Activated T-helper 17 cell treated with anti-CD3 and anti-CD28 coated beads, Interleukin-2, amount 50 U/mL, for 72 hours (primary cell): Measurements from ENCODE around the gene AFDN. TPM values are rescaled to one million over a fixed set of nuclear protein-coding genes. Genes with fewer than 3 reads are reported as not detected.

ENCODE experiments used
- ATAC-seq: fragments of 150-1000 bp; cut with Tn5 transposase; replicated peaks from 2 replicates; pipeline ENCODE4 v1.10.0; 2021; ENCODE audit warnings: mild to moderate bottlenecking, moderate library complexity
- H3K27ac Mint-ChIP-seq: one replicate; pipeline ENCODE4 v1.8.0; 2022; ENCODE audit warnings: mixed read lengths
- H3K27me3 Mint-ChIP-seq: one replicate; pipeline ENCODE4 v1.8.0; 2022; ENCODE audit warnings: mixed read lengths
- H3K36me3 Mint-ChIP-seq: one replicate; pipeline ENCODE4 v1.8.0; 2022; ENCODE audit warnings: low read depth, mild to moderate bottlenecking, mixed read lengths
- H3K4me1 Mint-ChIP-seq: one replicate; pipeline ENCODE4 v1.8.0; 2022; ENCODE audit warnings: mixed read lengths
- H3K4me3 Mint-ChIP-seq: one replicate; pipeline ENCODE4 v1.8.0; 2022; ENCODE audit warnings: mild to moderate bottlenecking, mixed read lengths
- H3K9me3 Mint-ChIP-seq: one replicate; pipeline ENCODE4 v1.8.0; 2022; ENCODE audit warnings: mixed read lengths
- total RNA-seq, 2 donors: library from RNA; stranded (reverse); gene quantifications; one replicate each; pipeline ENCODE4 v1.2.3, GENCODE V29; 2022

The AFDN gene
- total RNA-seq, 2 donors from 2014 or later = 56.3 to 107 TPM

GRCh38 chr6:167879612-167880011 lies 52.9 kb downstream of the AFDN start:
- H3K4me3 Mint-ChIP-seq = no peak overlapping the region

GRCh38 chr6:167881327-167881726 lies 54.6 kb downstream of the AFDN start:
- H3K27me3 Mint-ChIP-seq = no peaks in the 10 kb centered on the region
- H3K9me3 Mint-ChIP-seq = no peaks in the 10 kb centered on the region

More at GRCh38 chr6:167879612-167880011, 52.9 kb downstream of the AFDN start:
- no peaks in the 10 kb centered on the region for H3K4me1 Mint-ChIP-seq
- H3K27ac Mint-ChIP-seq = no peak overlapping the region
- H3K9me3 Mint-ChIP-seq = no peaks in the 10 kb centered on the region
- H3K27me3 Mint-ChIP-seq = no peaks in the 10 kb centered on the region
- no peak for ATAC-seq
- H3K36me3 Mint-ChIP-seq = peaks cover 89% of the 10 kb centered on the region

GRCh38 chr6:167882244-167882643 lies 55.5 kb downstream of the AFDN start:
- no peak for ATAC-seq
- H3K27ac Mint-ChIP-seq = no peak overlapping the region
- no peaks in the 10 kb centered on the region for H3K9me3 Mint-ChIP-seq
- H3K4me1 Mint-ChIP-seq = peaks cover 7% of the 10 kb centered on the region
- peaks cover 88% of the 10 kb centered on the region for H3K36me3 Mint-ChIP-seq
- no peak overlapping the region for H3K4me3 Mint-ChIP-seq
- H3K27me3 Mint-ChIP-seq = no peaks in the 10 kb centered on the region

More at GRCh38 chr6:167881327-167881726, 54.6 kb downstream of the AFDN start:
- peak overlapping the region; percentile 62 for H3K27ac Mint-ChIP-seq
- H3K36me3 Mint-ChIP-seq = peaks cover 92% of the 10 kb centered on the region
- ATAC-seq = no peak
- H3K4me1 Mint-ChIP-seq = peaks cover 7% of the 10 kb centered on the region
- no peak overlapping the region for H3K4me3 Mint-ChIP-seq

GRCh38 chr6:167888098-167888497 lies 61.4 kb downstream of the AFDN start:
- no peak for ATAC-seq
- Mint-ChIP-seq H3K4me3 (no peak overlapping the region), H3K4me1 (peaks cover 7% of the 10 kb centered on the region), H3K27me3 (no peaks in the 10 kb centered on the region), H3K27ac (no peak overlapping the region), H3K9me3 (no peaks in the 10 kb centered on the region), H3K36me3 (peaks cover 69% of the 10 kb centered on the region)

- no peaks in the 10 kb centered on the region for H3K27me3 Mint-ChIP-seq
- H3K9me3 Mint-ChIP-seq = no peaks in the 10 kb centered on the region
- no peaks in the 10 kb centered on the region for H3K4me1 Mint-ChIP-seq
- H3K4me3 Mint-ChIP-seq = no peak overlapping the region
- no peak overlapping the region for H3K27ac Mint-ChIP-seq
- H3K36me3 Mint-ChIP-seq = peaks cover 48% of the 10 kb centered on the region
- ATAC-seq = peak; percentile 100
Observed at GRCh38 chr6:167892835-167893815, 66.4 kb downstream of the AFDN start.

- Mint-ChIP-seq H3K4me1 (no peaks in the 10 kb centered on the region), H3K27ac (no peak overlapping the region), H3K27me3 (no peaks in the 10 kb centered on the region), H3K9me3 (no peaks in the 10 kb centered on the region), H3K36me3 (peaks cover 48% of the 10 kb centered on the region), H3K4me3 (no peak overlapping the region)
- no peak for ATAC-seq
Observed at GRCh38 chr6:167894965-167895364, 68.3 kb downstream of the AFDN start.

- Mint-ChIP-seq H3K27ac (no peak overlapping the region), H3K9me3 (no peaks in the 10 kb centered on the region), H3K4me1 (no peaks in the 10 kb centered on the region), H3K36me3 (peaks cover 53% of the 10 kb centered on the region), H3K4me3 (no peak overlapping the region), H3K27me3 (no peaks in the 10 kb centered on the region)
- no peak for ATAC-seq
Observed at GRCh38 chr6:167896648-167897047, 69.9 kb downstream of the AFDN start.

GRCh38 chr6:167898673-167899311 lies 72.1 kb downstream of the AFDN start:
- H3K4me3 Mint-ChIP-seq = no peak overlapping the region

GRCh38 chr6:167904791-167905190 lies 78.1 kb downstream of the AFDN start:
- ATAC-seq = no peak
- Mint-ChIP-seq H3K4me1 (no peaks in the 10 kb centered on the region), H3K4me3 (no peak overlapping the region), H3K27ac (no peak overlapping the region), H3K36me3 (peaks cover 94% of the 10 kb centered on the region), H3K27me3 (no peaks in the 10 kb centered on the region), H3K9me3 (no peaks in the 10 kb centered on the region)

More at GRCh38 chr6:167898673-167899311, 72.1 kb downstream of the AFDN start:
- ATAC-seq = no peak
- H3K36me3 Mint-ChIP-seq = peaks cover 74% of the 10 kb centered on the region
- H3K4me1 Mint-ChIP-seq = no peaks in the 10 kb centered on the region
- no peaks in the 10 kb centered on the region for H3K9me3 Mint-ChIP-seq
- no peak overlapping the region for H3K27ac Mint-ChIP-seq
- H3K27me3 Mint-ChIP-seq = no peaks in the 10 kb centered on the region

GRCh38 chr6:167906899-167907298 lies 80.2 kb downstream of the AFDN start:
- Mint-ChIP-seq H3K27ac (no peak overlapping the region), H3K4me3 (no peak overlapping the region), H3K4me1 (no peaks in the 10 kb centered on the region), H3K36me3 (peaks cover 94% of the 10 kb centered on the region), H3K27me3 (no peaks in the 10 kb centered on the region), H3K9me3 (no peaks in the 10 kb centered on the region)
- no peak for ATAC-seq

GRCh38 chr6:167907837-167908681 lies 81.3 kb downstream of the AFDN start:
- Mint-ChIP-seq H3K9me3 (no peaks in the 10 kb centered on the region), H3K4me3 (no peak overlapping the region), H3K27ac (no peak overlapping the region), H3K4me1 (no peaks in the 10 kb centered on the region), H3K27me3 (no peaks in the 10 kb centered on the region), H3K36me3 (peaks cover 94% of the 10 kb centered on the region)
- ATAC-seq = no peak

GRCh38 chr6:167910007-167910406 lies 83.3 kb downstream of the AFDN start:
- no peak for ATAC-seq
- no peaks in the 10 kb centered on the region for H3K4me1 Mint-ChIP-seq
- H3K9me3 Mint-ChIP-seq = no peaks in the 10 kb centered on the region
- H3K4me3 Mint-ChIP-seq = no peak overlapping the region
- peaks cover 93% of the 10 kb centered on the region for H3K36me3 Mint-ChIP-seq
- H3K27me3 Mint-ChIP-seq = no peaks in the 10 kb centered on the region
- H3K27ac Mint-ChIP-seq = no peak overlapping the region

- ATAC-seq = no peak
- Mint-ChIP-seq H3K9me3 (no peaks in the 10 kb centered on the region), H3K4me1 (no peaks in the 10 kb centered on the region), H3K4me3 (no peak overlapping the region), H3K36me3 (peaks cover 93% of the 10 kb centered on the region), H3K27me3 (no peaks in the 10 kb centered on the region), H3K27ac (no peak overlapping the region)
Observed at GRCh38 chr6:167910652-167911051, 83.9 kb downstream of the AFDN start.

GRCh38 chr6:167912494-167912893 lies 85.8 kb downstream of the AFDN start:
- H3K9me3 Mint-ChIP-seq = no peaks in the 10 kb centered on the region
- H3K36me3 Mint-ChIP-seq = peaks cover 90% of the 10 kb centered on the region
- H3K4me1 Mint-ChIP-seq = no peaks in the 10 kb centered on the region
- ATAC-seq = no peak
- H3K27me3 Mint-ChIP-seq = no peaks in the 10 kb centered on the region
- no peak overlapping the region for H3K4me3 Mint-ChIP-seq
- no peak overlapping the region for H3K27ac Mint-ChIP-seq
